Stimulated activated CD8-positive, alpha-beta memory T cell treated with anti-CD3 and anti-CD28 coated beads, Interleukin-7, amount 100 ng/mL, for 1 hour (primary cell): ENCODE results near the gene NTF3.

Experiments
- DNase-seq, 2 donors: peaks; one replicate each; pipeline ENCODE4 v3.0.0-alpha.2; 2020; ENCODE audit warnings: low read depth in 2 of 2

Gene NTF3

GRCh38 chr12:5430641-5431603, 986 bp upstream of the NTF3 start:
- DNase-seq = no peak

GRCh38 chr12:5433081-5433844, 1.4 kb downstream of the NTF3 start:
- DNase-seq = no peak

DNA sequence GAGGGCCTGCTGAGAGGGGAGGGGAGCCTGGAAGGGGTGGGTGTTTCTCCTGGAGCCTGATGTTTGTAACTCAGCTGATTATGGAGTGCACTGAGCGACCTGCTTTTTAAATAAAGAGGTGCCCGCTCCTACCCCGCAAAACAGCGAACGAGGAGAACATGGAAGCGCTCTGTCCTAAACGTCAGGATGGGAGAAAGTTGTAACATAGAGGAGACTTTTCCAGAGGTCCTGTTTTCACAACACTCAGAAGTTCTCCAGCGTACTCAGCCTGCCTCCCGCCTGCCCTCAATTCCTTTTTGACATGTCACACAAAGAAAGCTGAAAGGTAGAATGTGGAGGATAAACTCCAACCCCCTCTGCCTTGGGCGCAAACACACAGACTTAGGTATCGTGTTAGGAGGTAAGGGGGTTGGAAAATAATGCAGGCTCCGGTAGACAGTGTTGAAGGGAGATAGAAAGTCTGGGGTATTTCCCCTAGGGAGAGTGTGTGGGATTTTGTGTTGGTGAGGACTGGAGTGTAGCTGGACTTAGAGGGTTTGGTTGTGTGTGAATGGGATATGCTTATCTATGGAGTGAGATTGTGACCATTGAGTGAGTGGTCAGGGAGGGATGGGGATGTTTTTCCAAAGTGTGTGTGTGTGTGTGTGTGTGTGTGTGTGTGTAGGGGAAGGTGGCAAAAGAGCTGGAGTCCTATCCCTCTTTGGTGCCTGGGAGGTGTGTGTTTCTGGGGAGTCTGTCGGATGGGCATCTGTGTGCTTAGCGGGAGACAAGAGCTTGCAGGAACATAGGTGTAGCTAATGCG, 2.1 kb downstream of the NTF3 start:
- no peak for DNase-seq

- DNase-seq = no peak
These were observed 3.0 kb downstream of the NTF3 start for GRCh38 chr12:5434647-5435560.

DNA sequence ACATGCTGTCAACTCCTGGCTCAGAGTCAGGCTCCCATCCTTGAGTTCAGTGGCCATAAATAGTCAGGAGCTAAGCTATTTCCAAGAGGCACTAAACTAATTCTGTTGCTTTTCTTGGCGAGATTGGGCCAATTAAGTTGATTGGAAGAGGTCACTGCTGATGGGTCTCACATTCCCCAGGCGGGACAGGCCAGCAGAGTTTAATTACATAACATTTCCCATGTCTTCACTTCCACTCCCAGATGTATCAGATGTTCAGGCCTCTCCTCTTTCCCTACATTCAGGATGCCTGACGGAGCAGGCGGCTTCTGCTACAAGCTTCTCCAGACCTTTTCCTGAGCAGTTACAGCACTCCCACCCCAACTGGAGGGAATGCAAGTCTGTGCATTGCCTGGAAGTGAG, 5.3 kb downstream of the NTF3 start:
- DNase-seq = no peak

DNA sequence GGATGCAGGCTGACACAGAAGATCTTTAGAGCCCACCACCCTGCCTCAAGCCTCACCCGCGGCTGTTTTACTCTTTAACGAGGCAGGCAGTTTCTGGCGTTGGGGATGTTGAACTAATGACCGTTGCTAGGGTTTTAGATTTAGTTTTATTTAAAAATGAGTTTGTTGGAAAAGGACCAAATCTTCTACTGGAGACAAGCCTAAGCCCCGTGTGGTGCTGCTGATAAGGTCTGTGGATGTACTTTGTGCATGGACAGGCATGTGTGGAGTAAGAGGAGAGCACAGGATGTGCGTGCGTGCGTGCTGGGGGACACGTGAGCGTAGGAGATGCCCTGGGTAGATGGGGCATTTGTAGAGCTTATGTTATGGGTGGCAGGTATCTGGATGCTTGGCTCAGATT, 5.7 kb downstream of the NTF3 start:
- no peak for DNase-seq

GRCh38 chr12:5438671-5439200, 6.8 kb downstream of the NTF3 start:
- DNase-seq = no peak

GRCh38 chr12:5439371-5439771, 7.5 kb downstream of the NTF3 start:
- DNase-seq = no peak

- no peak for DNase-seq
These were observed 7.9 kb downstream of the NTF3 start for GRCh38 chr12:5439788-5440300.

- no peak for DNase-seq
These were observed 9.1 kb downstream of the NTF3 start for GRCh38 chr12:5440978-5441377.

DNA sequence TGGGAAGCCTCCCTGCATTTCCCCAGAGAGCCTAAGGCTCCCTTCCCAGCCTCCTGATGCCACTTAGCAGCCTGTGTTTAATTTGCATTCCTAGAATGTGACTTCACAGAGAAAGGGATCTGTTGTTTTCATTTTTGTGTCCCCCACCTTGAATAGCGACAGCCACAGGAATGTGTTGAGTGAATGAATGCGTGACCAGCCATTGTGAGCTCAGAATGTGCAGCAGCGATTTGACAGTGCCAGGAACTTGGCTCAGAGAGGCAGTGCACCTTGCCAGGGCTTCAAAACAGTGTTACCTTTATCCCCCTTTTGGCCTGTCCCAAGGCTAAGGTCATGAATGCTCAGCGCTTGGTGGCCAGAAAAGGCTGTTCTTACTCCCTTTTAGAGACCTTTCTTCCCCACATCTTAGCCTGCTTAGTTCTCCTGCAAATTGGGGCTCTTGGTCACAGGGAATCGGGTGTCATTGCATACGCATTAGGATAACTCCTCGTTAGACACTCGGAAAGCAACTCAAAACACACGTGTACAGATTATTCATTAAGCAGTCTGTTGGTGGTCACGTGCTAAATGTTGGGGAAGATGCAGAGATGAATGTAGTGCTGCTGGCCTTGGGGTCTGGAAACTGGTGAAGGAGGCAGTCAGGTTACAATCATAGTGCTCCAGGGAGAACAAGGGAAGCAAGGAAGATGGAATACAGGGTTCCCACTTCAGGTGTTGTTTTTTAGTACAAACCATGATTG, 9.8 kb downstream of the NTF3 start:
- DNase-seq = no peak

GRCh38 chr12:5442251-5443006, 10.5 kb downstream of the NTF3 start:
- no peak for DNase-seq

DNA sequence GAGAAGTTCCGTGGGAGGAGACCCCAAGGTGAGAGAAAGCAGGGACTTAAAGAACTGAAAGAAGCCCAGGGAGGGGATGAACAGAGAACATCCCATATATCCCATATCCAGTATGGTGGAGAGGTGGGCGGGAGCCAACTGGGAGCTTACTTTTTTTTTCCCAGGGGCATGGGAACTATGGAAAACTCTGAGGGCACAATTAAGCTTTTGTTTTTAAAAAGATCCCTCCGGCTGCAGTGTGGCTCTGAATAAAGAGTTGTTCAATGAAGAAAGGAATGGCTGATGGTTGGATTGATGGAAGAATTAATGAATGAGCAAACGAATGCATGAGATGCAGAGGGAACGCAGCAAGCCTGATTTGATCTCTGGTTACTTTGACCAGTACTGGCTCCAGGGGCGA, 12.6 kb downstream of the NTF3 start:
- no peak for DNase-seq

- DNase-seq = no peak
These were observed 15.4 kb downstream of the NTF3 start for GRCh38 chr12:5447320-5447719.

- DNase-seq = no peak
These were observed 19.3 kb downstream of the NTF3 start for GRCh38 chr12:5451251-5451650.

GRCh38 chr12:5452569-5452968, 20.7 kb downstream of the NTF3 start:
- DNase-seq = no peak

DNA sequence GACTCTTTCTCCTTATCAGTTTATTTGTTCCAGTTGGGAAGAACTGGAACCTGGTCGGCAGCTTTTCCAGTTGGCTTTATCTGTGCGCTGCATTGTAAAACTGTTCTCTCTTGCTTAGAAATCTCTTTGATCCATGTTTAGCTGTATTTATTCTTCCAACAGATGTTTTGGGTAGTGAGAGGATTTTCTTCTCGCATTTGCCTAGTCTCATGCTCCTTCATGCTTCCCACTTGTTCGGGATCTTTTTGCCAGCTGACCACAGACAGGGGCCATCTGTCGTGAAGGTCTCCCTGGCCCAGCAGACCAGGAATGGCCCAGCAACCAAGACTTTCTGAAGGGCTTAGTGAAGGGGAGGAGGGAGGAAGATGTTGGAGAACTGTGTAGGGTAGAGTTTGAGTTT, 21.6 kb downstream of the NTF3 start:
- DNase-seq = no peak

DNA sequence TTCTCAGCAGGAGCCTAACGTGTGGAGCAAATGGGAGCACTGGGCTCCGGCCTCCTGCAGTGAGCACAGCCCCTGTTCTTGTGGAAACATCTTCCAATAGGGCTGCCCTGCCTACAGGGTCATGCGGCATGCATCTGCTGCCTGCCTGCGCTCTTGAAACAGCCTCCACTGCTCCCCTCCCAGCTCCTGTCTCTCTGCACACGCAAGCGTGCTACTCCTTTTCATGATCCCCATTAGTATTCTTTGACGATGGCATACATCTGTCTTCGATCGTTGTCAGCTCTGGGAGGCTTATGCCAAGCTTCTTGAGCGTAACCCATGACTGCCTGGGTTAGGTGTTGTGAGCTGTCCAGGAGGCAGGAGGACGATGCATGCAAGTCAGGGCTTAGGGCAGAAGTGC, 23.1 kb downstream of the NTF3 start:
- no peak for DNase-seq

- DNase-seq = no peak
These were observed 24.1 kb downstream of the NTF3 start for GRCh38 chr12:5456030-5456429.
